Astrocyte of the spinal cord (primary cell): ENCODE data around the gene CTSW.

Experiments
- DNase-seq: peaks from one replicate; pipeline ENCODE4 v3.0.0; 2011; ENCODE audit warnings: low read depth, low spot score
- H3K4me3 ChIP-seq: 2 replicates; pipeline ENCODE4 v1.5.1; 2011; ENCODE audit warnings: low read depth, mild to moderate bottlenecking, low read length, moderate library complexity
- in situ Hi-C: cut with HindIII; loops from 2 replicates; pipeline ENCODE4 v1.10.0; 2017; ENCODE audit warnings: low sequenced_read_pairs
- TF ChIP-seq, protein P1 (sequence below): IDR thresholded peaks from 2 replicates; pipeline ENCODE4 v1.5.1; 2012; ENCODE audit warnings: low read depth, mild to moderate bottlenecking, low read length, inconsistent platforms

CTSW gene

DNA sequence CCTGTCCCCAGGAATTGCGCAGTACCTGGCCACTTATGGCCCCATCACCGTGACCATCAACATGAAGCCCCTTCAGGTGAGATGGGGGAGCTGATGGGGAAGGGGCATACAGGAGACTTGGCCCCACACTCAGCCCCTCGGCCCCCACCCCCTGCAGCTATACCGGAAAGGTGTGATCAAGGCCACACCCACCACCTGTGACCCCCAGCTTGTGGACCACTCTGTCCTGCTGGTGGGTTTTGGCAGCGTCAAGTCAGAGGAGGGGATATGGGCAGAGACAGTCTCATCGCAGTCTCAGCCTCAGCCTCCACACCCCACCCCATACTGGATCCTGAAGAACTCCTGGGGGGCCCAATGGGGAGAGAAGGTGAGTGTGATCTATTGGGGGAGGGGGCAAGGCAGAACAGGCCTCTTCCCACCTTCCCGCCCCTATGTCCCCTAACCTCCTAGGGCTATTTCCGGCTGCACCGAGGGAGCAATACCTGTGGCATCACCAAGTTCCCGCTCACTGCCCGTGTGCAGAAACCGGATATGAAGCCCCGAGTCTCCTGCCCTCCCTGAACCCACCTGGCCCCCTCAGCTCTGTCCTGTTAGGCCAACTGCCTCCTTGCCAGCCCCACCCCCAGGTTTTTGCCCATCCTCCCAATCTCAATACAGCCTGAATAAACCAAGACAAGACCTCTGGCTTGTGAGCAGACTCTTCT lies 3.6 kb downstream of the CTSW start:
- in situ Hi-C loops: no loop called here
- DNase-seq: no peak
- TF ChIP-seq, protein P1, sequence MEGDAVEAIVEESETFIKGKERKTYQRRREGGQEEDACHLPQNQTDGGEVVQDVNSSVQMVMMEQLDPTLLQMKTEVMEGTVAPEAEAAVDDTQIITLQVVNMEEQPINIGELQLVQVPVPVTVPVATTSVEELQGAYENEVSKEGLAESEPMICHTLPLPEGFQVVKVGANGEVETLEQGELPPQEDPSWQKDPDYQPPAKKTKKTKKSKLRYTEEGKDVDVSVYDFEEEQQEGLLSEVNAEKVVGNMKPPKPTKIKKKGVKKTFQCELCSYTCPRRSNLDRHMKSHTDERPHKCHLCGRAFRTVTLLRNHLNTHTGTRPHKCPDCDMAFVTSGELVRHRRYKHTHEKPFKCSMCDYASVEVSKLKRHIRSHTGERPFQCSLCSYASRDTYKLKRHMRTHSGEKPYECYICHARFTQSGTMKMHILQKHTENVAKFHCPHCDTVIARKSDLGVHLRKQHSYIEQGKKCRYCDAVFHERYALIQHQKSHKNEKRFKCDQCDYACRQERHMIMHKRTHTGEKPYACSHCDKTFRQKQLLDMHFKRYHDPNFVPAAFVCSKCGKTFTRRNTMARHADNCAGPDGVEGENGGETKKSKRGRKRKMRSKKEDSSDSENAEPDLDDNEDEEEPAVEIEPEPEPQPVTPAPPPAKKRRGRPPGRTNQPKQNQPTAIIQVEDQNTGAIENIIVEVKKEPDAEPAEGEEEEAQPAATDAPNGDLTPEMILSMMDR: no peak
- H3K4me3 ChIP-seq: no peak overlapping the region

DNA sequence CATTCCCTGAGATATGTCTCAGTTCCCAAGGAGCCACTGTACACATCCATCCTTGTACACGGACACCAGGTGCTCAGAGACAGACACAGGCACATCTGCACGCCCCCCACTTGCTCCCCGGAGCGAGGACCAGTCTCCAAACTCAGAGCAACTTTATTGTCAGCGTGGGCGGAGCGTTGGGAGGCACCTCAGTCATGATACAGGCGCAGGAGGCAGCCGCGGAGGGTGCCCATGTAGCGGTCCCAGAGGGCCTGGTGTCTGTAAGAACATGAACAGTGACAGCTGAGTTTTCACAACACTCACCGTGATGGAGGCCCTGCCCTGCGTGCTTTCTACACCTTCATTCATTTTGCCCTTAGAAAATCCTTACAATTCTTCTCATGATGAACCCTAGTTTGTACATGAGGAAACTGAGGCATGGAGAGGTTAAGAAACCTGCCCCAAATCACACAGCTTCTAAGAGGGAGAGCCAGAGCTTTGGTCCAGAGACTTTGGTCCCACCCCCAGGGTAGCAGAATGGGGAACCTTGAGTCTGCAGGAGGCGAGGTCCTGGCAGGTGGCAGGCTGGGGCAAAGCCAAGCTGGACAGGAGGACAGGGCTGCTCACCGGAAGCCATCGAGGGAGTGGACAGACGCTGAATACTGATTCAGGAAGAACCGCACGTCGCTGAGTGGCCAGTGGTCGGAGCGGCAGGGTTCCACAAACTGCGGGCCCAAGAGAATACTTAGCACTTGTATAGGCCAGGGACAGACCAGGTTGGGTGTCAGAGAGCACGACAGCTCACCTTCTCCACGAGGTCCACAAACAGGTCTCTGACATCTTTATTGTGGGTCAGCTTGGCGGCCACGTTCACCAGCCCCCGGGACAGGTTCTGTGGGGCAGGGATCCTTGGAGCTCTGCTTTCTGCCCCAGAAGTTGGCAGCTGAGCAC lies 4.4 kb downstream of the CTSW start:
- TF ChIP-seq, protein P1: no peak
- H3K4me3 ChIP-seq: no peak overlapping the region
- in situ Hi-C loops: no loop called here
- DNase-seq: no peak

DNA sequence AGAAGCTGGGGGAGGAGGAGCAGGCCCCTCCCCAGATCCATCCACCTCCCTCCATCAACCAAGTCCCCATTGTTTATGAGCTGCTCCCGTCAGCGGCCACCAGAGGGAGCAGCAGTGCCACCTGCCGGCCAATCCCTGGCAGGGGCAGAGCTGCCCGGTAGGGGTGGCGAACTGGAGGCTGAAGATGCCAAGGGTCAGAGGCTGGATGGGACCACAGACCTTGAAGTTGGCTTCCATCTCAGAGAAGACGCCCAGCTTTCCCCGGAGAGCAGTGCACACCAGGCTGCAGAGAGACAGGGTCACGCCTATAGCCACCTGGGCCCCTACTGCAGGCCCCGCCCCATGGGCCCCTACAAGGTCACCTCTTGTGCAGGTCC lies 5.1 kb downstream of the CTSW start:
- H3K4me3 ChIP-seq: no peak overlapping the region
- in situ Hi-C loops: no loop called here
- peak; percentile 70 for DNase-seq
- TF ChIP-seq, protein P1: peak; percentile 100

DNA sequence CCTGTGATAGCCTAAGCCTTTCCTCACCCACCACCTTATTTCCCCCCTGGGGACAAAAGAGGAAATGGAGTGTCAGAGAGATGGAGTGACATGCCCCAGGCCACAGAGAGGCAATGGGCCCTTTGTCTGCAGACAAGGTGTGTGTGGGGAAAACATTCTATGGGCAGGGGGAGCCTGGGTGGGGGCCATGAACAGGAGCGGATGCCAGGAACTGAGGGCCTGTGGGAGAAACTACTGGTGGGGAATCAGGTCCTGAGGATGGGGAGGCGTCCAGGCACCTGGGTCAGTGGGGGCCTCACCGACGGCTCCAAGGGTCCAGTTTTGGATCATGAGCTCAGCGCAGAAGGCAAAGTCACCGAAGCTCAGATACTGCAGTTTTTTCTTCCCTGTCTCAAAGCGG lies 5.6 kb downstream of the CTSW start:
- H3K4me3 ChIP-seq: no peak overlapping the region
- TF ChIP-seq, protein P1: no peak
- in situ Hi-C loops: no loop called here
- no peak for DNase-seq

DNA sequence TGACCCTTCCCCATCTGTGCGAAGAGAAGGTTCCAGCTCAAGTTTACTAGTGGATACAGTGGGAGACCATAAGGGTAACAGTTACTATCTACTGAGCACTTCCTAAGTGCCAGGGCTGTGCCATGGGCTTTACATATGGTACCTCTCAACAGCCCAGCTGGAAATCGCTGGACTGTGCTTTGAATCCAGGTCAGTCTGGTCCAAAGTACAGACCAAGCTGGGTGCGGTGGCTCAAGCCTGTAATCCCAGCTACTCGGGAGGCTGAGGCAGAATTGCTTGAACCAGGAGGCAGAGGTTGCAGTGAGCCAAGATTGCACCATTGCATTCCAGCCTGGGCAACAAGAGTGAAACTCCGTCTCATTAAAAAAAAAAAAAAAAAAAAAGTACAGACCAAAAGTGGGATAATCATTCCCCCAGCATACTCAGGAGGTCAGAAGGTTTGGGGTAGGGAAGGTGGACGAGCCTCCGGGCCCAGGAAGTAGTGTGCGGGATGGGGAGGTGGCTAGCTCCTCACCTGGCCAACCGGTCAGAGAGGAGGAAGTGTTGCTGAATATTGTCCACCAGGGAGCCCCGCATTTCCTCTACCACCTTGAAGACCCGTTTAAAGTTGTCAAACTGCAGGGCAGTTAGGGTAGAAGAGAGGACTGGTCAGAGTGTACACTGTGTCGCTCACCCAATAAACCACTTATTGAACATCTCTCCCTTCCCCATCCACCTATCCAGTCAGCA lies 6.3 kb downstream of the CTSW start:
- TF ChIP-seq, protein P1: no peak
- DNase-seq: no peak
- no peak overlapping the region for H3K4me3 ChIP-seq
- in situ Hi-C loops: no loop called here

DNA sequence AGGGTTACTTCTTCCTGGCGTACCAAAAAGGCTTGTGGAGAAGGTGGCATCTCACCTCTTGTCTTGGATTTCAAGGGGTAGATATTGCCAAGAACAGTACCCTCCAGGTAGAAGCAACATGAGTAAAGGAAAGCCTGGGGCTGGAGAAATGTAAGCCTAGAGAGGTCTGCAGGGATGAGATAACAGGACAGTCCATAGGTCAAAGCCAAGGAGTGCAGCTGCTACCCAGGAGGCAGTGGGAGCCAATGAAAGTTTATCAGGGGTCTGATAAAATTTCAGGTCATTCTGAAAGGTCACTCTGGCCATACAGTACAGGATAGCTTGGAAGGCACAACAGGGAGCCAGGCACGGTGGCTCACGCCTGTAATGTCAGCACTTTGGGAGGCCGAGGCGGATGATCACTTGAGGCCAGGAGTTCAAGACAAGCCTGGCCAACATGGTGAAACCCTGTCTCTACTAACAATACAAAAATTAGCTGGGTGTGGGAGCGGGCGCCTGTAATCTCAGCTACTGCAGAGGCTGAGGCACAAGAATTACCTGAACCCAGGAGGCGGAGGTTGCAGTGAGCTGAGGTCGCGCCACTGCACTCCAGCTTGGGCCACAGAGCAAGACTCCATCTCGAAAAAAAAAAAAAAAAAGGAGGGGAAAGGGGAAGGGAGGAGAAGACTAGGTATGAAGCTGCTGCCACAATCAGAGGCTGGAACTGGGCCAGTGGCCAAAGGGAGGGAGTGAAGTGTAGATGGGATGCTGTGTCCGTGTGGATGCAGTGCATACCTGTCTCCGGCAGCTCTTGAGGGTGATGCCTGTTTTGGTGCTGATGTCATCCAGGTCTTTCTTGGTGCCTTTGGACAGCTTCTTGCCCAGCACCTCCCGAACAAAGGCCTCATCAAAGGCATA lies 7.4 kb downstream of the CTSW start:
- H3K4me3 ChIP-seq: peak overlapping the region; percentile 65
- no peak for DNase-seq
- TF ChIP-seq, protein P1: no peak
- in situ Hi-C loops: no loop called here
